Smooth muscle cell (in vitro differentiated cells): ENCODE data around the gene SNRPD3. TPM values are rescaled to one million over a fixed set of nuclear protein-coding genes. Genes with fewer than 3 reads are reported as not detected.

ENCODE experiments used
- DNase-seq: peaks from one replicate; lab custom pipeline; 2025; ENCODE audit not compliant: unreplicated experiment; lab: John Stamatoyannopoulos, UW
- H2AFZ ChIP-seq: fragments of 200-600 bp; sonication (generic); 2 replicates; pipeline ENCODE4 v1.6.0; 2016; ENCODE audit warnings: antibody characterized with exemption, low read depth, mild to moderate bottlenecking
- H3F3A ChIP-seq: fragments of 200-600 bp; sonication (generic); 2 replicates; pipeline ENCODE4 v1.6.0; 2017; ENCODE audit warnings: antibody characterized with exemption, low read depth
- H3K27ac ChIP-seq: fragments of 200-600 bp; sonication (generic); 2 replicates; pipeline ENCODE4 v1.5.1; 2016; ENCODE audit warnings: low read depth, mild to moderate bottlenecking
- H3K27me3 ChIP-seq: fragments of 200-600 bp; sonication (generic); 2 replicates; pipeline ENCODE4 v1.6.1; 2016; ENCODE audit warnings: low read depth, mild to moderate bottlenecking
- H3K36me3 ChIP-seq: fragments of 200-600 bp; sonication (generic); 2 replicates; pipeline ENCODE4 v1.5.1; 2016; ENCODE audit warnings: low read depth
- H3K4me1 ChIP-seq: fragments of 200-600 bp; sonication (generic); 2 replicates; pipeline ENCODE4 v1.5.1; 2016; ENCODE audit warnings: low read depth
- H3K4me2 ChIP-seq: fragments of 200-600 bp; sonication (generic); 2 replicates; pipeline ENCODE4 v1.6.0; 2016; ENCODE audit warnings: mild to moderate bottlenecking
- H3K4me3 ChIP-seq: fragments of 200-600 bp; sonication (generic); 2 replicates; pipeline ENCODE4 v1.5.1; 2016; ENCODE audit warnings: mild to moderate bottlenecking
- H3K79me2 ChIP-seq: fragments of 200-600 bp; sonication (generic); 2 replicates; pipeline ENCODE4 v1.6.0; 2016; ENCODE audit warnings: low read depth, mild to moderate bottlenecking
- H3K9ac ChIP-seq: fragments of 200-600 bp; sonication (generic); 2 replicates; pipeline ENCODE4 v1.6.0; 2016; ENCODE audit warnings: low read depth
- H3K9me3 ChIP-seq: fragments of 200-600 bp; sonication (generic); replicated peaks from 2 replicates; pipeline ENCODE4 v1.5.1; 2016; ENCODE audit warnings: low read depth
- H4K20me1 ChIP-seq: fragments of 200-600 bp; sonication (generic); 2 replicates; pipeline ENCODE4 v1.6.0; 2016; ENCODE audit warnings: low read depth
- WGBS: methylation state at CpG from one replicate; pipeline ENCODE4 v1.1.7; 2016; ENCODE audit warnings: low lambda C conversion rate; 5-methylcytosine and 5-hydroxymethylcytosine counted together
- polyA plus RNA-seq: library from polyadenylated mRNA; unstranded; fragments of >200 nt; fragmentation: Nextera tagmentation; extraction: Ambion mirVana; gene quantifications from 2 replicates; pipeline ENCODE4 v1.2.1, GENCODE V29; 2016
- total RNA-seq: library from RNA; depleted of rRNA; stranded (reverse); fragments of >200 nt; gene quantifications from 2 replicates; pipeline ENCODE4 v1.2.3, GENCODE V29; 2014
- TF ChIP-seq, protein P1 (sequence below): fragments of 200-600 bp; sonication (generic); IDR thresholded peaks from 2 replicates; pipeline ENCODE4 v1.5.1; 2017; ENCODE audit warnings: borderline replicate concordance, mild to moderate bottlenecking, antibody characterized with exemption; ENCODE audit not compliant: insufficient read depth, poor library complexity, severe bottlenecking

The SNRPD3 gene
- total and polyA plus RNA-seq, 2 experiments from 2014 or later, result 97.6 to 114 TPM

DNA sequence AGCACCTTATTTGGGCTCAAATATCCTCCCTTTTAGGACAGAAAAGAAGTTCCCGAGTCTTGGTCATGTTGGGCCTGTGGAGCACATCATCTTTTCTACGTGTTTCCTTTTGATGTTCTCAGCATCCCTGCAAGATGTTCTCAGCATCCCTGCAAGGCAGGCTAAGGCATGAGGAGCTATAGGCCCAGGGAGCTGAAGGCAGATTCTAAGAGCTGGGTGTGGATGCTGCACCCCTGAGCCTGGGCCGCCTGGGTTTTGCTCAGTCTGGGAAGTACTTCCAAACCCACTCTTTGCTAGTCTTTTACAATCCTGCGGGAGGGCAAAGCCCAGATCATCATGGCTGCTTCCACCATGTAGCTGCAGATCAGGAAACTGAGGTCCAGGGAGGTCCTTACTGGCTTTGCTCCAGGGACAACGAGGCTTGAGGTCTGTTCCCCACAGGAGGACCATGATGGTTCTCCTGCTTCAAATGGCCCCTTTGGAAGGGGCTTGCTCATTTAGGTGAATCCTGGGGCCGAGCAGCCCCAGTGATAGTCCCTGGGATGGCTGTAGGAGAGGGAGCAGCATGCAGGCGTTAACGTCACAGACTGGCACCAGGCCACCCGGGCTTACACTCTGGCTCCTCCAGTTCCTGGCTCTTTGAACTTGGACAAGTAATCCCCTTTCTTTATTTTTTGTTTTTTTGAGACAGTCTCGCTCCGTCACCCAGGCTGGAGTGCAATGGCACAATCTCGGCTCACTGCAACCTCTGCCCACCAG is 26.4 kb downstream of the SNRPD3 start:
- TF ChIP-seq, protein P1, sequence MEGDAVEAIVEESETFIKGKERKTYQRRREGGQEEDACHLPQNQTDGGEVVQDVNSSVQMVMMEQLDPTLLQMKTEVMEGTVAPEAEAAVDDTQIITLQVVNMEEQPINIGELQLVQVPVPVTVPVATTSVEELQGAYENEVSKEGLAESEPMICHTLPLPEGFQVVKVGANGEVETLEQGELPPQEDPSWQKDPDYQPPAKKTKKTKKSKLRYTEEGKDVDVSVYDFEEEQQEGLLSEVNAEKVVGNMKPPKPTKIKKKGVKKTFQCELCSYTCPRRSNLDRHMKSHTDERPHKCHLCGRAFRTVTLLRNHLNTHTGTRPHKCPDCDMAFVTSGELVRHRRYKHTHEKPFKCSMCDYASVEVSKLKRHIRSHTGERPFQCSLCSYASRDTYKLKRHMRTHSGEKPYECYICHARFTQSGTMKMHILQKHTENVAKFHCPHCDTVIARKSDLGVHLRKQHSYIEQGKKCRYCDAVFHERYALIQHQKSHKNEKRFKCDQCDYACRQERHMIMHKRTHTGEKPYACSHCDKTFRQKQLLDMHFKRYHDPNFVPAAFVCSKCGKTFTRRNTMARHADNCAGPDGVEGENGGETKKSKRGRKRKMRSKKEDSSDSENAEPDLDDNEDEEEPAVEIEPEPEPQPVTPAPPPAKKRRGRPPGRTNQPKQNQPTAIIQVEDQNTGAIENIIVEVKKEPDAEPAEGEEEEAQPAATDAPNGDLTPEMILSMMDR, result no peak
- Histone ChIP-seq H3K27me3 (no peaks in the 10 kb centered on the region), H3K36me3 (no peaks in the 10 kb centered on the region), H3K9me3 (no peaks in the 10 kb centered on the region), H3F3A (peaks cover 25% of the 10 kb centered on the region), H3K4me2 (no peak overlapping the region), H4K20me1 (no peaks in the 10 kb centered on the region), H3K27ac (no peak overlapping the region), H3K9ac (no peak overlapping the region), H3K79me2 (no peaks in the 10 kb centered on the region), H3K4me3 (no peak overlapping the region), H2AFZ (no peak overlapping the region), H3K4me1 (no peaks in the 10 kb centered on the region)
- WGBS, result 97% methylated on average over 12 of the region's 12 CpGs
- DNase-seq, result no peak

DNA sequence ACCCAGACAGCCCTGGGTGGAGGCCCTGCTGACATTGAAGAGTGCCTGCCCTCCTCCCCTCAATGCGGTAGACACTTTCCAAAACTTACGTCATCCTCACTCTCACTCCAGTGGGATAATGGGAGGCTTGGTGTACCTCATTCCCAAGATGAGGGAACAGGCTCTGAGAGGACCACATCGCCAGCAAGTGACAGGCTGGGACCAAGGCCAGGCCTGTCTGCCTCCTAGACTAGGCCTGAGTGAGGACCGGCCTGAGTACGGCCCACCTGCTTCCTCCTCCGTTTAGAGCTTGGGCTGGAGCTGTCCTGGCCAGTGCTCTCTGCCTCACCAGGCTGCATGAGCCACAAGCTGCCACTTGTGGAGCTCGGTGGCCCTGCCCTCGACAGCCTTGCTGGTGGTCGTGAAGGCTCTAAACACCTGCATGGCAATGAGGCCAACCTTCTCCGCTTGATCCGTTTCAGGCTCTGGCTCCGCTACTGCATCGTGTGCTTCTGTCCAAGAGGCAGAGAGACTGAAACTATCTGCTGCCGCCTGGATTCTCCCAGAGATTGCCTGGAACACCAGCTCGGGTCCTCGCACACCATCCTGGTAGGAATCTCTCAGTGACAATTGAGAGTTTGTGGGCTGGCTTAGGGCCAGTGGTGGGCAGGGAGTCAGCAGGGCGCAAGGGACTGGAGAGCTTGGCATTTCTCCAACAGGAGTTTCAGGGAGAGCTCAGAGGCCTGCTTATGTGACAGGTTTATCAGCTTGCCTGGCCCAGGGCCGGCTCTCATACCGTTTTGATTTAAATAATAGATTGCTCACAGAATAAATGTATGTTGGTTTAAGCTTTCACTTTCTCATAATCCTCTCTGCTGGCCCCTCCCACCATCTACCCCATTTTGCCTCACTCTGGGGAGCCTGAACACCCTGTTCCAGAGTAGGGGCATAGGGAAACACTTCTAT is 27.7 kb downstream of the SNRPD3 start:
- Histone ChIP-seq H3K9ac (no peak overlapping the region), H3F3A (peaks cover 13% of the 10 kb centered on the region), H3K36me3 (no peaks in the 10 kb centered on the region), H2AFZ (no peak overlapping the region), H3K4me3 (no peak overlapping the region), H4K20me1 (no peaks in the 10 kb centered on the region), H3K9me3 (no peaks in the 10 kb centered on the region), H3K4me1 (no peaks in the 10 kb centered on the region), H3K4me2 (no peak overlapping the region), H3K79me2 (no peaks in the 10 kb centered on the region), H3K27ac (peak overlapping the region; percentile 21), H3K27me3 (no peaks in the 10 kb centered on the region)
- TF ChIP-seq, protein P1, result no peak
- no peak for DNase-seq
- 77% methylated on average over 19 of the region's 19 CpGs for WGBS

DNA sequence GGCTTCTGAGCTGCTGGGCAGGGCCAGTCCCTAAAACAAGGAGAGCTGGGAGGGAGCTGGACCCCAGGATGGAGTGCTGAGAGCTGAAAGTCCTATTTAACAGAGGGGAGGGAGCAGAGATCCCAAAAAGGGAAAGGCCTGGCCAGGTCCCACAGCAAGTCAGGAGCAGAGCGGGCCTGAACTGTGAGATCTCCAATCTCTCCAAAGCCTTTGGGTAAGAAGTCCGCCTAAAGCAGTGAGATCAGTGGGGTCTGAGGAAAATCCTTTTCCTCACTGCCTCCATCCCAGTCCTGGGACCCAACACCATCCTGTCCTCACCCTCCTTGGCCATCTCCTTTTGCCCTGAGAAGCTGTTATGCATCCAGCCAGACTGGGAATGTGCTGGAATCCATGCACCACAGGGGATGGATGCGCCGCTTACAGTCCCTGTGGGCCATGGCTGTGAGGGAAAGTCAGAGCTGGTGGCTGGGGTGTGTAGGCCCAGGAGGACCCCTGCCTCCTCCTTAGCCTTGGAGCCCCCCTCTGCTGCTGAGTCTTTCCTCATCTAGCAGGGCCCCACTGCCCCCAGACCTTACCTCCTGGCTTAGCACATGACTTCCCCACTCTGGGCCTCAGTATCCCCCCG is 28.5 kb downstream of the SNRPD3 start:
- no peaks in the 10 kb centered on the region for H3K4me1 ChIP-seq
- H3K9me3 ChIP-seq, result no peaks in the 10 kb centered on the region
- no peak overlapping the region for H2AFZ ChIP-seq
- no peak overlapping the region for H3K4me3 ChIP-seq
- no peaks in the 10 kb centered on the region for H3K36me3 ChIP-seq
- TF ChIP-seq, protein P1, result no peak
- no peak overlapping the region for H3K9ac ChIP-seq
- no peaks in the 10 kb centered on the region for H4K20me1 ChIP-seq
- 91% methylated on average over 5 of the region's 5 CpGs for WGBS
- H3K27ac ChIP-seq, result peak overlapping the region; percentile 21
- no peak overlapping the region for H3K4me2 ChIP-seq
- no peaks in the 10 kb centered on the region for H3K27me3 ChIP-seq
- H3F3A ChIP-seq, result peaks cover 9% of the 10 kb centered on the region
- no peak for DNase-seq
- H3K79me2 ChIP-seq, result no peaks in the 10 kb centered on the region
